Peyer's patch (tissue), 4 donors: ENCODE measurements around the gene STAG3.

Source experiments
- CTCF ChIP-seq, 6 experiments: fragments of 450-650 bp in 4 of 6; fragments of 200-600 bp in 2 of 6; sonication (generic) in 1 of 6; IDR thresholded peaks; one replicate each; pipeline ENCODE4 v1.5.1; 2017 to 2019; ENCODE audit warnings: antibody characterized with exemption in 6 of 6, mild to moderate bottlenecking in 3 of 6, moderate library complexity in 1 of 6
- POLR2A ChIP-seq, 2 donors: fragments of 450-650 bp; IDR thresholded peaks; one replicate each; pipeline ENCODE4 v1.5.1; 2017; ENCODE audit warnings: antibody characterized with exemption in 2 of 2, mild to moderate bottlenecking in 2 of 2, moderate library complexity in 2 of 2

GRCh38 chr7:100152404-100152803 is 25.3 kb upstream of the STAG3 start:
- TF ChIP-seq CTCF (IDR thresholded peaks at IDR 0.05) (no peak), POLR2A (IDR thresholded peaks at IDR 0.05) (no peak)
